A673 (cell line): ENCODE measurements around the gene FXYD2.

Experiments
- CTCF ChIP-seq: fragments of 300-800, 200-600 bp; sonication (generic); conservative IDR thresholded peaks from 2 replicates; pipeline ENCODE4 v1.5.1; 2017; ENCODE audit warnings: low read depth, mild to moderate bottlenecking, antibody characterized with exemption, low read length, moderate library complexity, mixed read lengths
- EZH2 ChIP-seq: fragments of 200-600 bp; sonication (generic); IDR thresholded peaks from 2 replicates; pipeline ENCODE4 v1.6.1; 2017; ENCODE audit warnings: borderline replicate concordance, low read depth, mild to moderate bottlenecking, mixed read lengths, antibody characterized with exemption, low read length; ENCODE audit not compliant: poor library complexity, severe bottlenecking

GRCh38 chr11:117782101-117782500, 42.4 kb downstream of the FXYD2 start:
- no peak for TF ChIP-seq CTCF
- TF ChIP-seq EZH2 = no peak
